Activated CD4-positive, alpha-beta T cell treated with anti-CD3 and anti-CD28 coated beads, Interleukin-2, amount 50 U/mL, for 4 hours (primary cell): ENCODE results near the gene IFT88.

Experiments
- DNase-seq, 2 experiments: peaks; one replicate each; pipeline ENCODE4 v3.0.0-alpha.2; 2020

Gene IFT88

GRCh38 chr13:20566898-20567874 lies at the start of gene IFT88:
TSS of gene IFT88 (plus strand) at chr13:20567157. CDS start at chr13:20574386, 7,229 bp downstream.
- peak; percentile 69 to 74 for DNase-seq

- DNase-seq, result no peak
Observed at GRCh38 chr13:20518660-20519100, 48.3 kb upstream of the IFT88 start.

- DNase-seq, result no peak
Observed at GRCh38 chr13:20519875-20520274, 47.1 kb upstream of the IFT88 start.

- no peak for DNase-seq
Observed at GRCh38 chr13:20521364-20522115, 45.4 kb upstream of the IFT88 start.

GRCh38 chr13:20525144-20525600 lies 41.8 kb upstream of the IFT88 start:
- peak; percentile 4 to 7 for DNase-seq

GRCh38 chr13:20525601-20526544 lies 41.1 kb upstream of the IFT88 start, which contains the start of gene CRYL1:
TSS of gene CRYL1 (minus strand) at chr13:20525857. CDS start at chr13:20525794, 63 bp downstream.
- peak; percentile 63 to 67 for DNase-seq

- DNase-seq, result no peak
Observed at GRCh38 chr13:20526664-20527063, 40.3 kb upstream of the IFT88 start.

- no peak for DNase-seq
Observed at GRCh38 chr13:20528452-20528851, 38.5 kb upstream of the IFT88 start.

GRCh38 chr13:20534038-20534608 lies 32.8 kb upstream of the IFT88 start:
- DNase-seq, result no peak

- no peak for DNase-seq
Observed at GRCh38 chr13:20536992-20537391, 30.0 kb upstream of the IFT88 start.

- no peak for DNase-seq
Observed at GRCh38 chr13:20544201-20544923, 22.6 kb upstream of the IFT88 start.

- DNase-seq, result no peak
Observed at GRCh38 chr13:20546556-20546955, 20.4 kb upstream of the IFT88 start.

GRCh38 chr13:20547479-20547908 lies 19.5 kb upstream of the IFT88 start:
- no peak for DNase-seq

GRCh38 chr13:20550799-20551198 lies 16.2 kb upstream of the IFT88 start:
- DNase-seq, result no peak

GRCh38 chr13:20553311-20553710 lies 13.6 kb upstream of the IFT88 start:
- DNase-seq, result no peak

- DNase-seq, result no peak
Observed at GRCh38 chr13:20558982-20559381, 8.0 kb upstream of the IFT88 start.

GRCh38 chr13:20559659-20560356 lies 7.1 kb upstream of the IFT88 start:
- no peak for DNase-seq

GRCh38 chr13:20561741-20562140 lies 5.2 kb upstream of the IFT88 start:
- DNase-seq, result no peak

- DNase-seq, result no peak
Observed at GRCh38 chr13:20565115-20565736, 1.7 kb upstream of the IFT88 start.

GRCh38 chr13:20566468-20566897 lies 474 bp upstream of the IFT88 start:
- DNase-seq, result peak; percentile 8 to 26
